DMS 273 treated with DMSO at 0.1 percent for 48 hours (cell line): ENCODE data around the gene PPIL1.
A peak's percentile ranks its signal among the peaks of the same experiment; 100 is the strongest.
"Not testable (repeated sequence)": the region's sequence is repeated elsewhere in the genome, so short reads cannot be mapped to it uniquely, and the experiment has no call there.

Experiments used
- DNase-seq: peaks from one replicate; lab custom pipeline; 2025; lab: John Stamatoyannopoulos, UW

PPIL1 gene

GRCh38 chr6:36874443-36875249 lies at the start of gene PPIL1:
Gene PPIL1, minus strand, starts transcription at chr6:36874803. Its CDS starts 31 bp downstream, at chr6:36874772.
- DNase-seq: peak; percentile 96

GRCh38 chr6:36924131-36924530 lies 49.5 kb upstream of the PPIL1 start:
- no peak for DNase-seq

- no peak for DNase-seq
These were observed 45.9 kb upstream of the PPIL1 start for GRCh38 chr6:36920546-36920945.

- no peak for DNase-seq
These were observed 45.4 kb upstream of the PPIL1 start for GRCh38 chr6:36920049-36920448.

- DNase-seq: no peak
These were observed 43.1 kb upstream of the PPIL1 start for GRCh38 chr6:36917541-36918193.

- DNase-seq: no peak
These were observed 41.5 kb upstream of the PPIL1 start for GRCh38 chr6:36916126-36916525.

GRCh38 chr6:36915599-36915998 lies 41.0 kb upstream of the PPIL1 start:
- DNase-seq: no peak

GRCh38 chr6:36914227-36914794 lies 39.7 kb upstream of the PPIL1 start:
- no peak for DNase-seq

GRCh38 chr6:36913082-36913481 lies 38.5 kb upstream of the PPIL1 start:
- DNase-seq: no peak

- no peak for DNase-seq
These were observed 38.0 kb upstream of the PPIL1 start for GRCh38 chr6:36912586-36912985.

GRCh38 chr6:36912030-36912454 lies 37.4 kb upstream of the PPIL1 start:
- no peak for DNase-seq

GRCh38 chr6:36908747-36909146 lies 34.1 kb upstream of the PPIL1 start:
- no peak for DNase-seq

GRCh38 chr6:36907781-36908180 lies 33.2 kb upstream of the PPIL1 start:
- DNase-seq: peak; percentile 40

GRCh38 chr6:36906539-36907325 lies 32.1 kb upstream of the PPIL1 start:
- DNase-seq: peak; percentile 14

- no peak for DNase-seq
These were observed 30.3 kb upstream of the PPIL1 start for GRCh38 chr6:36904851-36905393.

GRCh38 chr6:36904114-36904513 lies 29.5 kb upstream of the PPIL1 start:
- DNase-seq: no peak

- DNase-seq: no peak
These were observed 23.0 kb upstream of the PPIL1 start for GRCh38 chr6:36897609-36898008.

GRCh38 chr6:36893976-36894932 lies 19.7 kb upstream of the PPIL1 start:
- no peak for DNase-seq

- not testable (repeated sequence) for DNase-seq
These were observed 16.6 kb upstream of the PPIL1 start for GRCh38 chr6:36891153-36891552.

GRCh38 chr6:36890112-36890663 lies 15.6 kb upstream of the PPIL1 start:
- no peak for DNase-seq
